ENCODE data around the gene NXNL2. TPM values are rescaled to one million over a fixed set of nuclear protein-coding genes. Genes with fewer than 3 reads are reported as not detected.

The NXNL2 gene
- total RNA-seq, 1 experiment from 2014 or later, result 0.86 TPM

DNA sequence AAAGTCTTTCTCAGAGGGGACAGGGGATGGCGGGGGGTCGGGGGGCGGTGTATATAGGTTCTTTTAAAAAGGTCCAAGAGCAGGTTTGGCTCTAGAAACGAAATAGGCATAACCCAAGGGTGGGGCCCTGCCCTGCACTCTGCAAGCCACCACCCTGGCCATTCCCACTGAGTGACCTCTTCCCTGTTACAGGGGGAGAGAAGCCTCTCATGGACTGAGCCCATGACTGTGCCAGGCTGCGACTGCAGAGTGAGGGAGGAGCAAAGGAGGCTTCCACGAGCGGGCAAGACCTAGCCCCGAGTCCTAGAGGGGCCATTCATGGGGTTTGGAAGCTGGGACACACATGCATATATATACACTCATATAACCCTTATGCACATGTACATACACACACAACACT, 10.1 kb upstream of the NXNL2 start:
- intact Hi-C loops (cut with micrococcal nuclease), result no loop called here

More for the DNA sequence above, 10.1 kb upstream of the NXNL2 start:
- RAD21 ChIA-PET (ENCODE audit: low non-redundant PET in 1 of 2, low total read pairs in 2 of 2, uncharacterized antibody in 2 of 2, unreplicated experiment in 2 of 2), result no interaction called here
- Histone ChIP-seq H3K4me1 (ENCODE audit: control insufficient read depth in 1 of 2, insufficient read depth in 2 of 2, low read length in 2 of 2) (peaks cover 15 to 22% of the 10 kb centered on the region in 2 experiments), H4K20me1 (ENCODE audit: insufficient read depth) (no peaks in the 10 kb centered on the region), H3K9me3 (ENCODE audit: control insufficient read depth in 1 of 2, insufficient read depth in 1 of 2, low read depth in 1 of 2, low read length in 2 of 2) (no peaks in the 10 kb centered on the region), H3K9me2 (ENCODE audit: insufficient read depth) (no peaks in the 10 kb centered on the region), H3K4me3 (replicated peaks in 1 of 2; ENCODE audit: low read depth in 1 of 2, low read length in 2 of 2) (no peak overlapping the region), H3K27ac (ENCODE audit: low read depth, low read length) (no peak overlapping the region), H3K36me3 (ENCODE audit: control insufficient read depth in 1 of 2, insufficient read depth in 2 of 2, low read length in 2 of 2) (no peaks in the 10 kb centered on the region), H3K4me2 (ENCODE audit: low read length) (no peak overlapping the region), H3K9ac (ENCODE audit: low read length) (no peak overlapping the region), H3K27me3 (ENCODE audit: insufficient read depth, low read length) (no peaks in the 10 kb centered on the region), H2AFZ (ENCODE audit: low read depth, low read length, poor library complexity, severe bottlenecking) (no peak overlapping the region), H3K79me2 (ENCODE audit: insufficient read depth, low read length) (no peaks in the 10 kb centered on the region)
- CTCF ChIA-PET, result no interaction called here
- TF ChIP-seq EZH2phosphoT487 (IDR thresholded peaks at IDR 0.05; ENCODE audit: borderline replicate concordance) (no peak), ZNF274 (IDR thresholded peaks at IDR 0.05; ENCODE audit: low read depth, low read length) (no peak), ZFX (IDR thresholded peaks at IDR 0.05) (no peak), CEBPB (IDR thresholded peaks at IDR 0.05; ENCODE audit: low read depth) (no peak), POLR2A (IDR thresholded peaks at IDR 0.05; ENCODE audit: borderline replicate concordance, extremely low read depth, insufficient read depth, insufficient read length) (no peak), CBX3 (IDR thresholded peaks at IDR 0.05; ENCODE audit: low read depth) (no peak), EZH2 (IDR thresholded peaks at IDR 0.05) (no peak), POLR2AphosphoS5 (IDR thresholded peaks at IDR 0.05; ENCODE audit: low read depth, low read length) (no peak), SRF (IDR thresholded peaks at IDR 0.05; ENCODE audit: low read depth) (no peak), RAD21 (IDR thresholded peaks at IDR 0.05; ENCODE audit: low read depth) (no peak), SP1 (IDR thresholded peaks at IDR 0.05; ENCODE audit: low read depth) (no peak), EGR1 (IDR thresholded peaks at IDR 0.05; ENCODE audit: low read depth) (no peak), ELF1 (IDR thresholded peaks at IDR 0.05; ENCODE audit: borderline replicate concordance, low read depth) (no peak), SIN3A (IDR thresholded peaks at IDR 0.05; ENCODE audit: low read depth) (no peak)
- TF ChIP-seq, protein P1, sequence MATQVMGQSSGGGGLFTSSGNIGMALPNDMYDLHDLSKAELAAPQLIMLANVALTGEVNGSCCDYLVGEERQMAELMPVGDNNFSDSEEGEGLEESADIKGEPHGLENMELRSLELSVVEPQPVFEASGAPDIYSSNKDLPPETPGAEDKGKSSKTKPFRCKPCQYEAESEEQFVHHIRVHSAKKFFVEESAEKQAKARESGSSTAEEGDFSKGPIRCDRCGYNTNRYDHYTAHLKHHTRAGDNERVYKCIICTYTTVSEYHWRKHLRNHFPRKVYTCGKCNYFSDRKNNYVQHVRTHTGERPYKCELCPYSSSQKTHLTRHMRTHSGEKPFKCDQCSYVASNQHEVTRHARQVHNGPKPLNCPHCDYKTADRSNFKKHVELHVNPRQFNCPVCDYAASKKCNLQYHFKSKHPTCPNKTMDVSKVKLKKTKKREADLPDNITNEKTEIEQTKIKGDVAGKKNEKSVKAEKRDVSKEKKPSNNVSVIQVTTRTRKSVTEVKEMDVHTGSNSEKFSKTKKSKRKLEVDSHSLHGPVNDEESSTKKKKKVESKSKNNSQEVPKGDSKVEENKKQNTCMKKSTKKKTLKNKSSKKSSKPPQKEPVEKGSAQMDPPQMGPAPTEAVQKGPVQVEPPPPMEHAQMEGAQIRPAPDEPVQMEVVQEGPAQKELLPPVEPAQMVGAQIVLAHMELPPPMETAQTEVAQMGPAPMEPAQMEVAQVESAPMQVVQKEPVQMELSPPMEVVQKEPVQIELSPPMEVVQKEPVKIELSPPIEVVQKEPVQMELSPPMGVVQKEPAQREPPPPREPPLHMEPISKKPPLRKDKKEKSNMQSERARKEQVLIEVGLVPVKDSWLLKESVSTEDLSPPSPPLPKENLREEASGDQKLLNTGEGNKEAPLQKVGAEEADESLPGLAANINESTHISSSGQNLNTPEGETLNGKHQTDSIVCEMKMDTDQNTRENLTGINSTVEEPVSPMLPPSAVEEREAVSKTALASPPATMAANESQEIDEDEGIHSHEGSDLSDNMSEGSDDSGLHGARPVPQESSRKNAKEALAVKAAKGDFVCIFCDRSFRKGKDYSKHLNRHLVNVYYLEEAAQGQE (IDR thresholded peaks at IDR 0.05; ENCODE audit: low read depth), result no peak
- TF ChIP-seq, protein P2, sequence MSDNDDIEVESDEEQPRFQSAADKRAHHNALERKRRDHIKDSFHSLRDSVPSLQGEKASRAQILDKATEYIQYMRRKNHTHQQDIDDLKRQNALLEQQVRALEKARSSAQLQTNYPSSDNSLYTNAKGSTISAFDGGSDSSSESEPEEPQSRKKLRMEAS (IDR thresholded peaks at IDR 0.05), result no peak
- no TSS peak for BruUV-seq (replicated peaks)
- POLR2A ChIA-PET, result no interaction called here
- ATAC-seq (no peak), DNase-seq (ENCODE audit: low read depth, low spot score) (no peak)

Measured in HCT116 (cell line).